Measurements from ENCODE around the gene NAA15. TPM values are rescaled to one million over a fixed set of nuclear protein-coding genes. Genes with fewer than 3 reads are reported as not detected.

Gene NAA15
- total RNA-seq (2022; extraction: Qiagen RNA extraction; ENCODE audit: low read depth), result 23.0 to 40.8 TPM (median 27.3 TPM) in 5 replicates

GRCh38 chr4:139301113-139301820 is at the start of gene NAA15:
NAA15 (plus strand) TSS chr4:139301505; CDS start chr4:139301778, 273 bp downstream.

DNA sequence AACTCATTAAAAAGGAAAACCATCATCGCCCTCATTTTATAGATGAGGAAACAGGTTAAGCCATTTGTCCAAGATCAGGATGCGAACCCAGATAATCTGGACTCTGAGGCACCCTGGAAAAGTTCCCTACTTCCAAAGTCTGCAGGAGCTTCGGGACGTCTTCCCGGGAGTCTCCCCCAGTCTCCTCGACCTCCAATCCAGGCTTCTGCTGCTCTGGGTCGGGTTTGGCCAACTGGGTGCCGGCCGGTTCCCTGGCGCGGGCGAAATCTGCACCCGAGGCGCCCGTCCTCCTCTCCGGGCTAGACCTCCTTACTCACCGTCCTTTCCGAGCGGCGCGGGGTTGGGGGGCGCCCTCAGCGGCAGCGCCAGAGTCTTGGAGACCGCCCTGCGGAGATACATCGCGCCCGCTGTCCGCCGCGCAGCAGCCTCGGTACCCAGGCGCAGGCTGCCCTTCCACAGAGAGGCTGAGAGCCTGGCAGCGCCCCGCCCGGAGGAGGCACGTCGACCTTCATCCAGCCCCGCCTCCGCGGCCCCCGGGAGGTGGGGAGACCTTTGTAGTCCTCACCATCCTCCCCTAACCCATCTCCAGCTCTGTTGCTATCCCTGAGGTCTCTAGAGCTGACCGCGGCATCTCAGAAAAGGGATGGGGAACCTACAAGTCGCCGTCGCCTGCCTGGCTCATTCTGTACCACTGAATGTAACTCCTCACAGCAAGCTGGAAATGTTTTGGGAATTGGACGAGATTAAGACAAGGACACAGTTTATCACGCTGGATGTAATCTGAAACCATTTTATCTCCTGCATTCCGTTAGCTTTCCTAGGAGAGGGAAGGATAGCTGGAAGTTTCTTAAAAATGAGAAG is 21.3 kb upstream of the NAA15 start, which contains the start of gene MGARP:
TSS of gene MGARP (minus strand) at position 466 of the 861 bp plus-strand sequence. CDS start at position 399, 67 bp downstream.

DNA sequence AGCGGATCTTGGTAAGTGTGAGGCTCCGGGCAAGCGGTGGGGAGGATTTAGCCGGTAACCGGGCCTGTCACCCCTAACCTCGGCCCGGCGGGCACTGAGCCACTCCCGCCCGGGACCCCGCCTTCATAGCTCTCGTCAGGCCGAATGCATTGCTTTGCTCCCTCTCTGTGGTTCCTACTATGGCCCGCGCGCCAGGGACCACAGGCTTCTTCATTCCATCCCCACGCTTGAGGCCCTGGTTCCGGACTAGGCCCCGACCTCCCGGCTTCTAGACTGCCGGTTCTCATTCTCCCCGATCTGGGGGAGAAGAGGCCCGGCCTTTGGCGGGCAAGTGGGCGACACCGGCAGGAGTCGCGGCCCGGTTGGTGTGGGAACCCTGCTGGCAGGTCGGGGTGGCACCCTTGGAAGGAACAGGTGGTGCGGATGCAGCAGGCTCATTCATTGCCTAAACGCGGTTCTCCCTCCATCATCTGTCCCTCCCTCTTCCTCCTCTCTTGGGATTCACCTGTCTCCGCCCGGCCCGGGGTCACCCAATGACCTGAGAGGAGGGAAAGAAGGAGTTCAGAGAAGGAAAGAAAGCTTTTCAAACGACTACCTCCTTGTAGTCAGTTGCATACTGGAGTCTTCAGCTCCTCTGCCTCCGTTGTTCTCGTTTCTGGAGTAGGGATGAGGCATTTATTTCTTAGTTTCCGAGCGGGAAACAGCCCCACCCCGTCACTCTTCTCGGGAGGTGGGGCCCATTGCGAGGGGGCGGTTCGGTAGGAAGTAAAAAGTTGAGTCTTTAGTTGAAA is 711 bp downstream of the NAA15 start, which contains the start of gene NDUFC1:
TSS of gene NDUFC1 (minus strand) at position 657 of the 791 bp plus-strand sequence. CDS start 6,679 bp downstream, outside the sequence.

GRCh38 chr4:139454111-139455045 is 153.1 kb downstream of the NAA15 start, which contains the start of gene RAB33B:
RAB33B (plus strand) TSS chr4:139454121; CDS start chr4:139454196, 75 bp downstream.

Other genes starting within 250 kb of the NAA15 start
- gene ELF2, start 124.3 kb upstream of the NAA15 start, total RNA-seq (2022; extraction: Qiagen RNA extraction; ENCODE audit: low read depth), result 10.6 to 18.0 TPM (median 14.1 TPM) in 5 replicates
- gene MGARP, start 21.3 kb upstream of the NAA15 start, total RNA-seq (2022; extraction: Qiagen RNA extraction; ENCODE audit: low read depth), result 0.45 to 1.1 TPM (median 0.83 TPM) in 5 replicates
- 73.3 to 81.5 TPM (median 76.7 TPM) in 5 replicates for gene NDUFC1, start 972 bp downstream of the NAA15 start, total RNA-seq (2022; extraction: Qiagen RNA extraction; ENCODE audit: low read depth)
- gene RAB33B, start 152.6 kb downstream of the NAA15 start, total RNA-seq (2022; extraction: Qiagen RNA extraction; ENCODE audit: low read depth), result 1.8 to 2.8 TPM (median 2.2 TPM) in 5 replicates